ENCODE data around the gene RNF181. TPM values are rescaled to one million over a fixed set of nuclear protein-coding genes. Genes with fewer than 3 reads are reported as not detected.

RNF181 gene
- polyA plus RNA-seq, 2 of the 4 experiments (the other 2 are of a cell fraction), result 189 to 287 TPM

DNA sequence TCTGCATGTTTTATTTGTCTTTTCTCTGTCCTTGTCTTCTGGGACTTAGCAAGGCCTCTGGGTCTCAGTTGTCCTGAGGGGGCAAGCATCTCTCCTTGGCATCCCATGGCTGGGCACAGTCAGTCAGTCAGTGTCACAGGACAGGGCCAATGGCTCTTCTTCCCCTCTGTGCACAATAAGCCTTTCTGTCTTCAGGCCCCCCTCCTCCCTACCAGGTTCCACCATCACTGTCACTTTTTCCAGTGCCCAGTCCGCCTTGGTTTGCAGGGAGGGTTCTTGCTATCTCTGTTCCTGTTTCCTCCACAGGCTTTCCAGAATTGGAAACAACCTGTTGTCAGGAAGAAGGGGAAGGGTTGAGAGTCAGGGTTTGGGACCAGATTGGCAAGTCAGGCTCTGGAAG is 13.1 kb upstream of the RNF181 start (continued):
- TF ChIP-seq, protein P1, sequence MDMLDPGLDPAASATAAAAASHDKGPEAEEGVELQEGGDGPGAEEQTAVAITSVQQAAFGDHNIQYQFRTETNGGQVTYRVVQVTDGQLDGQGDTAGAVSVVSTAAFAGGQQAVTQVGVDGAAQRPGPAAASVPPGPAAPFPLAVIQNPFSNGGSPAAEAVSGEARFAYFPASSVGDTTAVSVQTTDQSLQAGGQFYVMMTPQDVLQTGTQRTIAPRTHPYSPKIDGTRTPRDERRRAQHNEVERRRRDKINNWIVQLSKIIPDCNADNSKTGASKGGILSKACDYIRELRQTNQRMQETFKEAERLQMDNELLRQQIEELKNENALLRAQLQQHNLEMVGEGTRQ (IDR thresholded peaks at IDR 0.05), result no peak
- TF ChIP-seq CBX8 (IDR thresholded peaks at IDR 0.05), result no peak
- TF ChIP-seq, protein P2, sequence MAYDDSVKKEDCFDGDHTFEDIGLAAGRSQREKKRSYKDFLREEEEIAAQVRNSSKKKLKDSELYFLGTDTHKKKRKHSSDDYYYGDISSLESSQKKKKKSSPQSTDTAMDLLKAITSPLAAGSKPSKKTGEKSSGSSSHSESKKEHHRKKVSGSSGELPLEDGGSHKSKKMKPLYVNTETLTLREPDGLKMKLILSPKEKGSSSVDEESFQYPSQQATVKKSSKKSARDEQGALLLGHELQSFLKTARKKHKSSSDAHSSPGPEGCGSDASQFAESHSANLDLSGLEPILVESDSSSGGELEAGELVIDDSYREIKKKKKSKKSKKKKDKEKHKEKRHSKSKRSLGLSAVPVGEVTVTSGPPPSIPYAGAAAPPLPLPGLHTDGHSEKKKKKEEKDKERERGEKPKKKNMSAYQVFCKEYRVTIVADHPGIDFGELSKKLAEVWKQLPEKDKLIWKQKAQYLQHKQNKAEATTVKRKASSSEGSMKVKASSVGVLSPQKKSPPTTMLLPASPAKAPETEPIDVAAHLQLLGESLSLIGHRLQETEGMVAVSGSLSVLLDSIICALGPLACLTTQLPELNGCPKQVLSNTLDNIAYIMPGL (CRISPR knock-in tag; IDR thresholded peaks at IDR 0.05; ENCODE audit: borderline replicate concordance), result no peak
- TF ChIP-seq RFX5 (IDR thresholded peaks at IDR 0.05), result no peak
- TF ChIP-seq ZC3H11A (IDR thresholded peaks at IDR 0.05), result no peak
- TF ChIP-seq MAFK (IDR thresholded peaks at IDR 0.05; ENCODE audit: partially characterized antibody), result no peak
- TF ChIP-seq, protein P3, sequence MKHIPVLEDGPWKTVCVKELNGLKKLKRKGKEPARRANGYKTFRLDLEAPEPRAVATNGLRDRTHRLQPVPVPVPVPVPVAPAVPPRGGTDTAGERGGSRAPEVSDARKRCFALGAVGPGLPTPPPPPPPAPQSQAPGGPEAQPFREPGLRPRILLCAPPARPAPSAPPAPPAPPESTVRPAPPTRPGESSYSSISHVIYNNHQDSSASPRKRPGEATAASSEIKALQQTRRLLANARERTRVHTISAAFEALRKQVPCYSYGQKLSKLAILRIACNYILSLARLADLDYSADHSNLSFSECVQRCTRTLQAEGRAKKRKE (CRISPR knock-in tag; IDR thresholded peaks at IDR 0.05; ENCODE audit: low read depth), result no peak
- TF ChIP-seq MYC (IDR thresholded peaks at IDR 0.05; ENCODE audit: borderline replicate concordance, low read length), result no peak
- TF ChIP-seq JUN (IDR thresholded peaks at IDR 0.05), result no peak

DNA sequence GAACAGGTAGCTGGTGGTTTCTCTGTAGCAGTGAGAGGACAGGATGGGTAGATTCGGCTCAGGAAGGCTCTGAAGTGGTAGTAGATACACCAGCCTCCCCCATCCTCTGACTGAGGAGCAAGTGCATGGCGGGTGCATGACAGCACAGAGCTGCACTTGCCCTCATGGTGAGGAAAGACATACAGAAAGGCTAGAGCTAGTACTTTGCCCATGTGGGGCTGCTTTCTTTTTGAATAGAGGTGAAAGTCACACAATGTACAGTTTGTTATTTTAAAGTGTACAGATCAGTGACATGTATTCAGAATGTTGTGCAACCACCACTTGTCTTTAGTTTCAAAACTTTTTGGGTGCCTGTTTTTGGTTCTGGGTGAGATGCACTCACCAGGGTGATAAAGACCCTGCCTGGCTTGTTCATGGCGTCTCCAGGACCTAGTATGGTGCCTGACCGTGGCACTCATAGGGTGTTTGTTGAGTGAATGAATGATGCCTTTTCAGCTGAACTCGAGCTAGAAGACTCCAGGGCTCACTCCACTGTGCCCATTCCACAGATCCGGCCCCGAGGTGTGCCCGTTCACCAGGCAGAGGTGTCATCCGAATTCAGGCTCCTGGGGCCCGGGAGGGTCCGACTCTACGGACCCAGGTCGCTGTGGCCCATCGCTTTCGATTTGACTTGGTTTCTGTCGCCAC is 11.7 kb upstream of the RNF181 start:
- POLR2A ChIA-PET, result interaction anchor here (0.9 to 1.6 kb wide), 2 partner anchors 11 to 21 kb away, joined by 3 to 5 read pairs; partner anchors contain the start of gene RNF181
- H3K9me3 ChIP-seq, result no peaks in the 10 kb centered on the region
- FAIRE-seq (no peak), DNase-seq (ENCODE audit: low read depth in 1 of 2, low spot score in 1 of 2) (no peak), ATAC-seq (no peak)
- TF ChIP-seq CEBPB (IDR thresholded peaks at IDR 0.05), result peak in 1 of 2 experiments; percentile 26; a peak in 2 of 4 replicates
- no peak for TF ChIP-seq CHD2 (IDR thresholded peaks at IDR 0.05; ENCODE audit: low read length, partially characterized antibody)
- 90% methylated on average over 16 of the region's 16 CpGs for WGBS (ENCODE audit: missing lambda C conversion rate)
- H3K4me2 ChIP-seq, result no peak overlapping the region
- H3K4me1 ChIP-seq, result peaks cover 19% of the 10 kb centered on the region
- CTCF ChIA-PET, result interaction anchor here (0.6 to 1.3 kb wide), 5 partner anchors 22 to 230 kb away, joined by 3 read pairs; no protein-coding TSS in a partner anchor
- peak overlapping the region in 1 of 2 experiments; percentile 83; a peak in 2 of 6 replicates for H3K27ac ChIP-seq
- H3K4me3 ChIP-seq, result no peak overlapping the region

DNA sequence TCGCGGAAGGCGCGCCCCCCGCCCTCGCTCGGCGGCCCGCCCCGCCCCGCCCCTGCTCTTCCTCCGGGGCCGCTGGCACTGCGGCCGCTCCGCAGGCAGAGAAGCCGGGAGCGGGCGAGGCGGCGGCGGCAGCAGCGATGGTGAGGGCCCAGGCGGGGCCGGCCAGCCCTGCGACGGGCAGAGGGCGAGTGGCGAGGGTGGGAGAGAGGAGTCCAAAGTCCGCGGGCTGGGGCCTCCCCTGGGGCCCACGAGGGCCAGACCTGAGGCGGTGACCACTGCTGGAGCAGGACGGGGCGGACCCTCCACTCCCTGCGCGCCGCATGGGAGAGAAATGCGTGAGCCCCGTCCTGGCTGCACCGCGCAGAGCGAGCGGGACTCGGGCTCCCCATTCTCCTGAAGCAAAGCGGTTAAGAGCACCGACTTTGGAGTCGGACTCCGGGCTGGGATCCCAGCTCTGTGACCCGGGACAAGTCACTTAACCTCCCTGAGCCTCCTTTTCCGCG is 11.1 kb upstream of the RNF181 start, which contains the start of gene VAMP5:
Gene VAMP5 (plus strand): TSS at position 78 of the 503 bp plus-strand sequence. CDS start 60 bp downstream, at position 138.
- Histone ChIP-seq H3K4me2 (peak within 1 kb of the TSS; percentile 44), H3K4me3 (no peak within 1 kb of the TSS), H3K9me3 (no peaks in the 10 kb centered on the region), H3K4me1 (peaks cover 19% of the 10 kb centered on the region), H3K27ac (peak within 1 kb of the TSS; percentile 68 to 83)
- WGBS (ENCODE audit: missing lambda C conversion rate), result 95% methylated on average over 49 of the region's 52 CpGs
- FAIRE-seq, result no peak
- ChIA-PET POLR2A (interaction anchor here (1.6 kb wide), 1 partner anchor 11 kb away, joined by 5 read pairs; the partner anchor contains the start of gene RNF181), CTCF (interaction anchor here (0.6 to 1.0 kb wide), 2 partner anchors 9 to 23 kb away, joined by 3 read pairs; no protein-coding TSS in a partner anchor)
- ATAC-seq, result no peak; a peak in 1 of 6 replicates
- DNase-seq (ENCODE audit: low read depth in 1 of 2, low spot score in 1 of 2), result no peak
- TF ChIP-seq HOXB13 (CRISPR knock-in tag; IDR thresholded peaks at IDR 0.05; ENCODE audit: low read depth), result no peak
- TF ChIP-seq FOXS1 (CRISPR knock-in tag; IDR thresholded peaks at IDR 0.05), result no peak
- no peak for TF ChIP-seq PHF8 (IDR thresholded peaks at IDR 0.05; ENCODE audit: borderline replicate concordance, low read depth)
- TF ChIP-seq BHLHE40 (IDR thresholded peaks at IDR 0.05; ENCODE audit: low read depth, low read length), result no peak
- TF ChIP-seq HOXB5 (CRISPR knock-in tag; IDR thresholded peaks at IDR 0.05), result no peak
- TF ChIP-seq FOSB (CRISPR knock-in tag; IDR thresholded peaks at IDR 0.05), result no peak
- no peak for TF ChIP-seq ZNF302 (CRISPR knock-in tag; IDR thresholded peaks at IDR 0.05)
- TF ChIP-seq JUNB (IDR thresholded peaks at IDR 0.05), result no peak
- TF ChIP-seq, protein P2 (CRISPR knock-in tag; IDR thresholded peaks at IDR 0.05; ENCODE audit: borderline replicate concordance), result no peak
- TF ChIP-seq, protein P3 (CRISPR knock-in tag; IDR thresholded peaks at IDR 0.05; ENCODE audit: low read depth), result no peak
- TF ChIP-seq, protein P1 (IDR thresholded peaks at IDR 0.05), result no peak
- no peak for TF ChIP-seq CEBPB (IDR thresholded peaks at IDR 0.05)
- TF ChIP-seq NPAS2 (CRISPR knock-in tag; IDR thresholded peaks at IDR 0.05; ENCODE audit: borderline replicate concordance), result no peak
- TF ChIP-seq, protein P4, sequence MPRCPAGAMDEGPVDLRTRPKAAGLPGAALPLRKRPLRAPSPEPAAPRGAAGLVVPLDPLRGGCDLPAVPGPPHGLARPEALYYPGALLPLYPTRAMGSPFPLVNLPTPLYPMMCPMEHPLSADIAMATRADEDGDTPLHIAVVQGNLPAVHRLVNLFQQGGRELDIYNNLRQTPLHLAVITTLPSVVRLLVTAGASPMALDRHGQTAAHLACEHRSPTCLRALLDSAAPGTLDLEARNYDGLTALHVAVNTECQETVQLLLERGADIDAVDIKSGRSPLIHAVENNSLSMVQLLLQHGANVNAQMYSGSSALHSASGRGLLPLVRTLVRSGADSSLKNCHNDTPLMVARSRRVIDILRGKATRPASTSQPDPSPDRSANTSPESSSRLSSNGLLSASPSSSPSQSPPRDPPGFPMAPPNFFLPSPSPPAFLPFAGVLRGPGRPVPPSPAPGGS (IDR thresholded peaks at IDR 0.05), result no peak
- no peak for TF ChIP-seq SMC3 (IDR thresholded peaks at IDR 0.05)
- TF ChIP-seq, protein P5, sequence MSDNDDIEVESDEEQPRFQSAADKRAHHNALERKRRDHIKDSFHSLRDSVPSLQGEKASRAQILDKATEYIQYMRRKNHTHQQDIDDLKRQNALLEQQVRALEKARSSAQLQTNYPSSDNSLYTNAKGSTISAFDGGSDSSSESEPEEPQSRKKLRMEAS (IDR thresholded peaks at IDR 0.05), result no peak
- TF ChIP-seq ZFP36 (IDR thresholded peaks at IDR 0.05; ENCODE audit: borderline replicate concordance, partially characterized antibody), result no peak
